A673 (cell line): ENCODE measurements around the gene EID3.

Experiments
- CTCF ChIP-seq: fragments of 300-800, 200-600 bp; sonication (generic); conservative IDR thresholded peaks from 2 replicates; pipeline ENCODE4 v1.5.1; 2017; ENCODE audit warnings: low read depth, mild to moderate bottlenecking, antibody characterized with exemption, low read length, moderate library complexity, mixed read lengths
- EZH2 ChIP-seq: fragments of 200-600 bp; sonication (generic); IDR thresholded peaks from 2 replicates; pipeline ENCODE4 v1.6.1; 2017; ENCODE audit warnings: borderline replicate concordance, low read depth, mild to moderate bottlenecking, mixed read lengths, antibody characterized with exemption, low read length; ENCODE audit not compliant: poor library complexity, severe bottlenecking

GRCh38 chr12:104352106-104352713 is 48.7 kb downstream of the EID3 start:
- TF ChIP-seq CTCF (no peak), EZH2 (no peak)
